H9 (cell line): Measurements from ENCODE around the gene DHDH. TPM values are rescaled to one million over a fixed set of nuclear protein-coding genes. Genes with fewer than 3 reads are reported as not detected.

Experiments
- DNase-seq: peaks from one replicate; pipeline ENCODE4 v3.0.0-alpha.2; 2017
- H2AFZ ChIP-seq: one replicate; pipeline ENCODE4 v1.6.1; 2013; ENCODE audit warnings: mild to moderate bottlenecking, low read length, control low read depth, moderate library complexity
- H2AK5ac ChIP-seq: 2 replicates; pipeline ENCODE4 v1.6.1; 2013; ENCODE audit warnings: low read length, control low read depth, mixed read lengths; ENCODE audit not compliant: insufficient read length
- H2BK120ac ChIP-seq: one replicate; pipeline ENCODE4 v1.6.1; 2013; ENCODE audit warnings: low read depth, mild to moderate bottlenecking, low read length, control low read depth, inconsistent platforms; ENCODE audit not compliant: poor library complexity, severe bottlenecking
- H2BK12ac ChIP-seq: 2 replicates; pipeline ENCODE4 v1.6.1; 2013; ENCODE audit warnings: low read length, control low read depth, mixed read lengths, low read depth; ENCODE audit not compliant: insufficient read length
- H2BK15ac ChIP-seq: 2 replicates; pipeline ENCODE4 v1.6.1; 2013; ENCODE audit warnings: low read depth, low read length, control low read depth
- H2BK20ac ChIP-seq: one replicate; pipeline ENCODE4 v1.6.1; 2013; ENCODE audit warnings: low read depth, mild to moderate bottlenecking, low read length, control low read depth, inconsistent platforms; ENCODE audit not compliant: poor library complexity, severe bottlenecking
- H2BK5ac ChIP-seq: 2 replicates; pipeline ENCODE4 v1.6.1; 2013; ENCODE audit warnings: low read length, control low read depth, mixed read lengths; ENCODE audit not compliant: insufficient read length
- H3K14ac ChIP-seq: 2 replicates; pipeline ENCODE4 v1.6.1; 2013; ENCODE audit warnings: low read length, control low read depth; ENCODE audit not compliant: insufficient read depth
- H3K18ac ChIP-seq: 2 replicates; pipeline ENCODE4 v1.6.1; 2013; ENCODE audit warnings: low read depth, mild to moderate bottlenecking, mixed read lengths, low read length, control low read depth; ENCODE audit not compliant: insufficient read length
- H3K23ac ChIP-seq: 2 replicates; pipeline ENCODE4 v1.6.1; 2013; ENCODE audit warnings: low read length, control low read depth, mixed read lengths, low read depth; ENCODE audit not compliant: insufficient read length
- H3K23me2 ChIP-seq: 2 replicates; pipeline ENCODE4 v1.6.1; 2013; ENCODE audit warnings: low read depth, mild to moderate bottlenecking, mixed read lengths, low read length, control low read depth; ENCODE audit not compliant: insufficient read length, poor library complexity, severe bottlenecking
- H3K27ac ChIP-seq: 2 replicates; pipeline ENCODE4 v1.5.1; 2013; ENCODE audit warnings: low read length, control low read depth, mixed read lengths, low read depth; ENCODE audit not compliant: insufficient read length
- H3K27me3 ChIP-seq: 2 replicates; pipeline ENCODE4 v1.6.1; 2013; ENCODE audit warnings: low read length, control low read depth, inconsistent platforms; ENCODE audit not compliant: insufficient read depth
- H3K4ac ChIP-seq: 2 replicates; pipeline ENCODE4 v1.6.1; 2013; ENCODE audit warnings: low read depth, mild to moderate bottlenecking, control low read depth, inconsistent platforms, low read length, moderate library complexity
- H3K4me1 ChIP-seq: 2 replicates; pipeline ENCODE4 v1.6.1; 2013; ENCODE audit warnings: low read length, control low read depth, inconsistent platforms; ENCODE audit not compliant: insufficient read depth
- H3K4me2 ChIP-seq: 2 replicates; pipeline ENCODE4 v1.6.1; 2013; ENCODE audit warnings: low read length, control low read depth, mixed read lengths; ENCODE audit not compliant: insufficient read length, insufficient read depth
- H3K56ac ChIP-seq: 2 replicates; pipeline ENCODE4 v1.6.1; 2013; ENCODE audit warnings: low read depth, mild to moderate bottlenecking, mixed read lengths, low read length, control low read depth; ENCODE audit not compliant: insufficient read length
- H3K79me1 ChIP-seq: 2 replicates; pipeline ENCODE4 v1.6.1; 2013; ENCODE audit warnings: low read depth, mild to moderate bottlenecking, moderate library complexity, low read length, control low read depth, inconsistent platforms; ENCODE audit not compliant: insufficient read depth, poor library complexity, severe bottlenecking
- H3K79me2 ChIP-seq: 2 replicates; pipeline ENCODE4 v1.6.1; 2013; ENCODE audit warnings: low read length, control low read depth, inconsistent platforms; ENCODE audit not compliant: insufficient read depth
- H3K9ac ChIP-seq: 2 replicates; pipeline ENCODE4 v1.6.1; 2013; ENCODE audit warnings: low read length, control low read depth, mixed read lengths; ENCODE audit not compliant: insufficient read length; ENCODE audit errors: extremely low read depth
- H3K9me3 ChIP-seq: one replicate; pipeline ENCODE4 v1.6.1; 2013; ENCODE audit warnings: low read depth, low read length, inconsistent platforms; ENCODE audit not compliant: control insufficient read depth
- H3T11ph ChIP-seq: one replicate; pipeline ENCODE4 v1.6.1; 2013; ENCODE audit warnings: mild to moderate bottlenecking, low read length, control low read depth, inconsistent platforms
- H4K20me1 ChIP-seq: one replicate; pipeline ENCODE4 v1.6.1; 2013; ENCODE audit not compliant: control insufficient read depth, insufficient read length, insufficient read depth
- H4K5ac ChIP-seq: 2 replicates; pipeline ENCODE4 v1.6.1; 2013; ENCODE audit warnings: low read depth, mild to moderate bottlenecking, mixed read lengths, low read length, control low read depth; ENCODE audit not compliant: insufficient read length
- H4K8ac ChIP-seq: replicated peaks from 2 replicates; pipeline ENCODE4 v1.6.1; 2013; ENCODE audit warnings: low read length, control low read depth, mixed read lengths, low read depth; ENCODE audit not compliant: insufficient read length
- H4K91ac ChIP-seq: 2 replicates; pipeline ENCODE4 v1.6.1; 2013; ENCODE audit warnings: low read depth, mild to moderate bottlenecking, moderate library complexity, mixed read lengths, low read length, control low read depth; ENCODE audit not compliant: insufficient read length
- H3K27ac Mint-ChIP-seq, 3 experiments: 2 replicates in 2 of 3; 3 replicates in 1 of 3; pipeline ENCODE4 v1.8.0; 2020 to 2021; ENCODE audit warnings: mixed read lengths in 3 of 3, mild to moderate bottlenecking in 1 of 3, moderate library complexity in 1 of 3
- H3K27me3 Mint-ChIP-seq: 2 replicates; pipeline ENCODE4 v1.8.0; 2021; ENCODE audit warnings: low read depth, mild to moderate bottlenecking, moderate library complexity, mixed read lengths
- H3K36me3 Mint-ChIP-seq, 3 experiments: 2 replicates in 2 of 3; 3 replicates in 1 of 3; pipeline ENCODE4 v1.8.0; 2020 to 2021; ENCODE audit warnings: low read depth in 3 of 3, mixed read lengths in 3 of 3; ENCODE audit not compliant: insufficient read depth in 1 of 3
- H3K4me1 Mint-ChIP-seq, 2 experiments: 2 replicates each; pipeline ENCODE4 v1.8.0; 2020; ENCODE audit warnings: mixed read lengths in 2 of 2
- H3K4me3 Mint-ChIP-seq, 2 experiments: 2 replicates in 1 of 2; 3 replicates in 1 of 2; pipeline ENCODE4 v1.8.0; 2020 to 2021; ENCODE audit warnings: mild to moderate bottlenecking in 2 of 2, mixed read lengths in 2 of 2, moderate library complexity in 1 of 2
- H3K9me3 Mint-ChIP-seq, 2 experiments: 2 replicates in 1 of 2; 3 replicates in 1 of 2; pipeline ENCODE4 v1.8.0; 2020; ENCODE audit warnings: mild to moderate bottlenecking in 2 of 2, mixed read lengths in 2 of 2, moderate library complexity in 1 of 2
- CTCF ChIP-seq: fragments of 200-600 bp; sonication (generic); conservative IDR thresholded peaks from 3 replicates; pipeline ENCODE4 v1.8.0; 2021; ENCODE audit warnings: antibody characterized with exemption, mild to moderate bottlenecking
- WGBS: extraction: QIAGEN DNeasy Blood & Tissue Kit; methylation state at CpG from one replicate; pipeline ENCODE4 v1.1.7; 2013; ENCODE audit warnings: missing lambda C conversion rate, low lambda C conversion rate, mixed read lengths; ENCODE audit not compliant: insufficient read length; ENCODE audit errors: extremely low coverage; 5-methylcytosine and 5-hydroxymethylcytosine counted together
- total RNA-seq: library from RNA; stranded (reverse); gene quantifications from 2 replicates; pipeline ENCODE4 v1.2.1, GENCODE V29; 2021

DHDH gene
- total RNA-seq, 1 experiment from 2014 or later = 2.0 TPM

DNA sequence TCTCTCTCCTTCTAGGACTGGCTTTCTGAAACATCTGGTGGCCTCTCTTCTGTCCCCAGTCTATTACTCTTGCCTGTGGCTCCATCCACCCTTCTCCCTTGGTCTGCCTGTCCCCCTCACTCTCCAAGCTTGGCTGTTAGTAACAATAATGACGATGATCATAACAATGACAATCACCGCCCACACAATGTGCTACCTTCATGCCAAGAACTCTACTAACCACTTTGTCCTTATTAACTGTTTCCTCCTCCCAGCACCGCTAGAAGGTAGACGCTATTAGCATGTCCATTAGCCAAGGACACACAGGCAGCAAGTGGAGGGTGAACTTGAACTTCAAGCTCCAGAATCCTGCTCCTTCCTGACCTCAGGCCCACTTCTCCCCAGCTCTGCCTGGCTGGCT lies 56.9 kb downstream of the DHDH start:
- H2BK5ac ChIP-seq = no peak overlapping the region
- H3K27me3 ChIP-seq = no peaks in the 10 kb centered on the region
- H3K9ac ChIP-seq = no peak overlapping the region
- H2AFZ ChIP-seq = no peak overlapping the region
- H3K27ac ChIP-seq = no peak overlapping the region
- H3K79me1 ChIP-seq = no peaks in the 10 kb centered on the region
- H3K56ac ChIP-seq = no peak overlapping the region
- peak overlapping the region in 2 of 3 experiments; percentile 4 to 32; a peak in 2 of 7 replicates for H3K27ac Mint-ChIP-seq
- H4K91ac ChIP-seq = no peak overlapping the region
- peaks cover 8% of the 10 kb centered on the region for H3K23me2 ChIP-seq
- no peak overlapping the region; the same call in 1 of the 2 replicates for H3K14ac ChIP-seq
- no CpG with 5 or more reads among the region's 4 CpGs for WGBS
- H3K9me3 ChIP-seq = no peaks in the 10 kb centered on the region
- H2BK20ac ChIP-seq = no peak overlapping the region
- H3K4me2 ChIP-seq = no peak overlapping the region
- no peak for DNase-seq
- no peak overlapping the region for H2BK15ac ChIP-seq
- H3K79me2 ChIP-seq = peaks cover 9% of the 10 kb centered on the region; the same call in 1 of the 2 replicates
- no peak overlapping the region for H2AK5ac ChIP-seq
- H3K36me3 Mint-ChIP-seq = peaks cover 18 to 49% (median 46%) of the 10 kb centered on the region in 3 experiments
- no peak overlapping the region for H3T11ph ChIP-seq
- TF ChIP-seq CTCF = no peak
- no peak overlapping the region for H2BK120ac ChIP-seq
- H4K5ac ChIP-seq = no peak overlapping the region
- H3K9me3 Mint-ChIP-seq = no peaks in the 10 kb centered on the region
- H3K27me3 Mint-ChIP-seq = no peaks in the 10 kb centered on the region
- H3K4ac ChIP-seq = no peak overlapping the region
- H3K23ac ChIP-seq = no peak overlapping the region
- no peak overlapping the region for H4K8ac ChIP-seq
- H3K18ac ChIP-seq = no peak overlapping the region
- H2BK12ac ChIP-seq = no peak overlapping the region
- no peaks in the 10 kb centered on the region; the same call in 1 of the 2 replicates for H3K4me1 ChIP-seq
- H3K4me1 Mint-ChIP-seq = peaks cover 30 to 35% of the 10 kb centered on the region in 2 experiments
- H4K20me1 ChIP-seq = no peaks in the 10 kb centered on the region
- H3K4me3 Mint-ChIP-seq = peak overlapping the region; percentile 16 to 24; a peak in 3 of 5 replicates
